Activated CD4-positive, alpha-beta T cell treated with anti-CD3 and anti-CD28 coated beads for 4 hours (primary cell): ENCODE measurements around the gene POMT1.

Experiments
- DNase-seq, 2 donors: peaks; one replicate each; pipeline ENCODE4 v3.0.0-alpha.2; 2020

Gene POMT1

GRCh38 chr9:131559421-131560000, 56.8 kb downstream of the POMT1 start:
- DNase-seq: no peak

GRCh38 chr9:131562032-131562959, 59.6 kb downstream of the POMT1 start:
- DNase-seq: no peak

- no peak for DNase-seq
Measured at GRCh38 chr9:131565369-131565768, 62.7 kb downstream of the POMT1 start.

- DNase-seq: no peak
Measured at GRCh38 chr9:131566158-131566557, 63.4 kb downstream of the POMT1 start.

GRCh38 chr9:131567910-131568309, 65.2 kb downstream of the POMT1 start:
- DNase-seq: no peak
